Cortex of kidney (tissue), 1 donor: ENCODE data around the gene SON.
"Not testable (repeated sequence)": the region's sequence is repeated elsewhere in the genome, so short reads cannot be mapped to it uniquely, and the experiment has no call there.

Experiments used
- DNase-seq: peaks from one replicate; lab custom pipeline; 2025; lab: John Stamatoyannopoulos, UW

SON gene

GRCh38 chr21:33569991-33570390 is 27.2 kb downstream of the SON start:
- DNase-seq = no peak

GRCh38 chr21:33572350-33572749 is 29.5 kb downstream of the SON start:
- DNase-seq = no peak

GRCh38 chr21:33576741-33577141 is 33.9 kb downstream of the SON start:
- DNase-seq = not testable (repeated sequence)

GRCh38 chr21:33578214-33578613 is 35.4 kb downstream of the SON start:
- no peak for DNase-seq

- no peak for DNase-seq
These were observed 36.2 kb downstream of the SON start for GRCh38 chr21:33578959-33579542.

GRCh38 chr21:33584455-33584854 is 41.6 kb downstream of the SON start:
- no peak for DNase-seq

- DNase-seq = no peak
These were observed 44.1 kb downstream of the SON start for GRCh38 chr21:33586927-33587326.

GRCh38 chr21:33587792-33588484 is 45.1 kb downstream of the SON start:
- DNase-seq = no peak

- peak; percentile 62 for DNase-seq
These were observed 45.9 kb downstream of the SON start, which contains the start of gene DONSON for GRCh38 chr21:33588485-33589335. Gene DONSON (minus strand): TSS chr21:33588684. CDS start chr21:33588641, 43 bp downstream.

GRCh38 chr21:33598051-33598450 is 55.2 kb downstream of the SON start:
- no peak for DNase-seq

- DNase-seq = no peak
These were observed 65.7 kb downstream of the SON start for GRCh38 chr21:33608559-33608958.

- no peak for DNase-seq
These were observed 68.3 kb downstream of the SON start for GRCh38 chr21:33611006-33611744.

- DNase-seq = not testable (repeated sequence)
These were observed 74.7 kb downstream of the SON start for GRCh38 chr21:33617565-33617964.

GRCh38 chr21:33618407-33618806 is 75.6 kb downstream of the SON start:
- DNase-seq = no peak

- DNase-seq = no peak
These were observed 76.9 kb downstream of the SON start for GRCh38 chr21:33619726-33620125.

- no peak for DNase-seq
These were observed 79.4 kb downstream of the SON start for GRCh38 chr21:33622253-33622652.

- not testable (repeated sequence) for DNase-seq
These were observed 83.3 kb downstream of the SON start for GRCh38 chr21:33626151-33626550.
